Amygdala (tissue), 56 donors: ENCODE results near the gene CUX1.
"Not testable (repeated sequence)": the region's sequence is repeated elsewhere in the genome, so short reads cannot be mapped to it uniquely, and the experiment has no call there.

Source experiments
- DNase-seq, 56 donors: peaks; one replicate each; lab custom pipeline; 2025; lab: John Stamatoyannopoulos, UW

Gene CUX1

GRCh38 chr7:102024769-102025391 lies 207.5 kb downstream of the CUX1 start:
- no peak for DNase-seq

DNA sequence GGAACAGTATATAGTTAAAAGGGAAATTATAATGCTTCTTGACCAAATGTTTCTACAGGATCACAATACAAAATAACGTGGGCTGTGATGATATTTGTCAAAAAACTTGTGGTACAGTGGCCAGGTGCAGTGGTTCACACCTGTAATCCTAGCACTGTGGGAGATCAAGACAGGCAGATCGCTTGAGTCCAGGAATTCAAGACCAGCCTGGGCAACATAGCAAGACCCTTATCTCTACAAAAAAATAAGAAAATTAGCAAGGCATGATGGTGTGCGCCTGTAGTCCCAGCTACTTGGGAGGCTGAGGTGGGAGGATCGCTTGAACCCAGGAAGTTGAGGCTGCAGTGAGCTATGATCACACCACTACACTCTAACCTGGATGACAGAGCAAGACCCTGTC lies 208.4 kb downstream of the CUX1 start:
- not testable (repeated sequence) for DNase-seq

DNA sequence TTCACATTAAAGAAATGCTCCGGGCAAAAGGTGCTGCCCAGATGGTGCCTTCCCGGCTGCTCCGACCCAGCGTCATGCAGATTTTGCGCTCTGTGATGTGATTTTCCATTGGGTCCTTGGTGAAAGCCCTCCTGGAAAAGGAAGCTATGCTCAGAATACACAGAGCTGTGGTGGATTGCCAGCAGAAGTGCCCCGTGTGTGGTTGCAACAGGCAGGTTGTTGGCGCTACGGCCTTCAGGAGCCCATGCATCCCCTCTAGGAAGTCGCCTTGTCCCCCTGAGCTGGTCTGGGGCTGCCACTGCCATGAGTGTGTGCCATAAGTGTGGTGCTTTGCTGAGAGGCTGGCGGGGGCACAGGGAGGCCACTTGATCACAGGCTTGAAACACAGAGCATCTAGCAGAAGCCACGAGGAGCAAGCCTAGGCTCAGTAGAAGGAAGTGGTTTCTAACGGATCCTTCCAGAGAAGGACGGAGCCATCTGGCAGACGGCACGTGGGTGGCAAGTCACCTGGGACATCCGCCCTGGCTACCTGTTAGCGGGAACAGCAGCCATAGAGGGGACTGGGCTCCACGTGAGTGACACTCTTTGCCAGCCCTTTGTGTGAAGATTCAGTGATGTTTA lies 210.9 kb downstream of the CUX1 start:
- no peak for DNase-seq

DNA sequence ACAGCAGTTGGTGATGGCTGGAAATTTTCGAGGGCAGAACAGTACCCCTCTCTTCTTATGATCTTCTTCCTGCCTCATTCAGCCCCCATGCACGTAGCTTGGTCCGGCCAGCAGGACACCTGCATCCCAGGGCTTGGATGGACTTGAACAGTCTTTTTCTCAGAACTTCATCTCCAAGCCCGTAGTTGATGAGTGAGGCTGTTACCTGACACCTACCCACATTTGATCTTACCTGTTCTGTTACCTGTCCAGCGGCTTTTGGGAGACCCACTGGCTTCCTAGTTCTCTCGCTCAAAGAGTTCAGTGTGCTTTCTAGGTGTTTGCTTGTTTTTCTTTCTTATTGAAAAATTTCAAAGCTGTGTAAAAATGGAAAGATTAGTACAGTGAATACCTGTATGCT lies 212.2 kb downstream of the CUX1 start:
- no peak for DNase-seq

- no peak for DNase-seq
Observed at GRCh38 chr7:102030696-102031095, 213.3 kb downstream of the CUX1 start.

GRCh38 chr7:102036958-102037357 lies 219.5 kb downstream of the CUX1 start:
- DNase-seq, result no peak

GRCh38 chr7:102039706-102040105 lies 222.3 kb downstream of the CUX1 start:
- DNase-seq, result no peak

- no peak for DNase-seq
Observed at GRCh38 chr7:102040569-102040968, 223.1 kb downstream of the CUX1 start.

DNA sequence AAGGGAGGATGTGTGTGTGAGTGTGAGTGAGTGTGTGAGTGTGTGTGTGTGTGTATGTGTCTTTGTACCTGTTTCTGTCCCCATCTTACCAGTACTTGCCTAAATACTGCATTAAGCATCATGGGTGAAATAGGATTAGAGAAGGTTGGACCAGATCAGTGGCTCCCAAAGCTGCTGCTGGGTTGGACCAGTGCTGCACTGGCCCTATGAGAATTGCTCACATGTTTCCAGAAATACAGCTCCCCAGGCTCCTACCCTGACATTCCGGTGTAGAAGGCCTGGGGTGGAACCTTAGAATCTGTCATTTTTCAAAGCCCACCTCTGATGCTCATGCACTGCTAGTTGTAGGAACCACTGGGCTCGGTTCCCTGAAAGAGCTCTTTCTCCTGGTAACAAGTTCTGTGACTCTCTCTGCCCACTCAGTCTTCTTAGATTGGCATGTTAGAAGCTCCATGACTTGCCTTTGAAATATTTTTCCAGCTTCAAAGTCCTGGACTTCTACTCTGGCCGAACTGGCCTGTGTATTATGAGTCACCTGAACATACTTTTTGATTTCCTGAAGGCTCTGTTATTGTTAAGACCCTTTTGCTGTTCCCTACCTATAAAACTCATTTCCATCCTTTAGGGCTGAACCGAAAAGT lies 224.7 kb downstream of the CUX1 start:
- DNase-seq, result no peak

GRCh38 chr7:102042796-102043195 lies 225.4 kb downstream of the CUX1 start:
- not testable (repeated sequence) for DNase-seq

GRCh38 chr7:102044641-102044983 lies 227.2 kb downstream of the CUX1 start:
- peak in 1 of 56 donors; percentile 9 for DNase-seq

DNA sequence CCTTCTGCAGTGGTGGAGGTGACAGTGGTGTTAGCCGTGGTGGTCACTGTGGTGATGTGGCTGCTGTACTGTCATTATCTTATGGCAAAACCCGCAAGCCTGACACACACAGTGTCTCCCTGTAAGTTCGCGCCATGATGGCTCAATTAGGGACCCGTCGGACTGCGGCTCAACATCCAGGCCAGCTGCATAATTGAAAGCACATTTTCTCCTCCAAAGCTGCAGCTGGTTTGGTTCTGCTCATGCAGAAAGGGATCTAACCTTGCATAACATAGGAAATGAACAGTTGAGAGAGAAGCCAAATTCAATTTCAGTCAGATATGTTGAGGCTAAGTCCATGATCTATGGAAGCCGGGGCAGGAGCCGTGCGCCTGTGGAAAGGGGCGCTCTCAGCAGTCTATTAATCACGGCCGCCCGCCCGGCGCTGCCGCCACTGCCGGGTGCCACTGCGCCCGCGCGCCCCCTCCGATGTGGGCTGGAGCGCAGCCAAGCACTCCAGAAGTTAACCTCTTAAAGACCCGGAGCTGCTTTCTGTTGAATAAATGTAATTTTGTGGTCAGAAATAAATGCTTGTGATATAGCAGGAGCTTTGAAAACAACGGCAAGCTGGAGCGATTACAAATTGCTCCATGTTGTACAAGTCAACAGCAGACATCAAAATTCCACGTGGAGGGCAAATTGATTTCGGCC lies 227.7 kb downstream of the CUX1 start:
- DNase-seq, result peak in 40 of 56 donors; percentile 3 to 70 (median 23)

DNA sequence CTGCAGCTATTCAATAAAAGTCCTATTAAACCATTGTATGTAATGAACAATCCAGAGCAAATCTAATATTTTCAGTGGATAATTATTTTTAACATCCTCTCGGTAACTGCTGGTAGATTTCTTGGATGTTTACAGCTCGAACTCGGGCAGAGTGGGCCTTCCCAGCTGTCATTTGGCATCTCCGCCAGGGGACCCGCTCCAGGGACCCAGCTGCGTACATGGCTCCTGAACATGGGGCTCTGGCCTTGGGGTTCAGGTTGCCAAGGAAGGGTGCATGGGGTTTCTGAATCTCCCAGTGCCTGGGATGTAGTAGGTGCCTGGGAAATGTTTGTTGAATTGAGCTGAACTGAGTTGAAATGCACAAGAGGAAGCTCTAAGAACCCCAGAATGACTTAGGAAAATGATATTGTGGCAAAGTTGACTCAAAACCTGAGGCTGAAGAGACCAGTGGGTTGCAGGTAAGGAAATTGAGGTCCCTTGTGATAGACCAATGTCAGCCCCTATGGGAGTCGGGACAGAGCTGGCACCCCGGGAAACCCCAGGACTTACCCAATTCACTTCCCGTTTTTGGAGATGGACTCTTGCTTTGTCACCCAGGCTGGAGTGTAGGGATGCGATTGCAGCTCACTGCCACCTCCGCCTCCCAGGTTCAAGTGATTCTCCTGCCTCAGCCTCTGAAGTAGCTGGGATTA lies 228.4 kb downstream of the CUX1 start:
- DNase-seq, result no peak

- DNase-seq, result no peak
Observed at GRCh38 chr7:102046373-102047117, 229.1 kb downstream of the CUX1 start.

DNA sequence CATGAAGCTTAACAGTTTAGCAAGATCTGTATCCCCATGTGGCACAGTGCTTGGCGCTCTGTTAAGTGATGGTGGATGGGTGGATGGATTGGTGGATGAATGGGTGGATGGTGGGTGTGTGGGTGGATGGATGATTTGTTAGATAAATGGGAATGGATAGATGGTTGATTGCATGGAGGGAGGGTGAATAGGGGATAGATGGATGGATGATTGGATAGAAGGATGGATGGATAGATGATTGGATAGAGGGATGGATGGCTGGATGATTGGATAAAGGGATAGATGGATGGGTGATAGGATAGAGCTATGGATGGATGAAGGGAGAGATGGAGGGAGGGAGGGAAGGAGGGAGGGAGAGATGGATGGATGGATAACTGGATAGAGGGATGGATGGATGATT lies 229.7 kb downstream of the CUX1 start:
- DNase-seq, result no peak

DNA sequence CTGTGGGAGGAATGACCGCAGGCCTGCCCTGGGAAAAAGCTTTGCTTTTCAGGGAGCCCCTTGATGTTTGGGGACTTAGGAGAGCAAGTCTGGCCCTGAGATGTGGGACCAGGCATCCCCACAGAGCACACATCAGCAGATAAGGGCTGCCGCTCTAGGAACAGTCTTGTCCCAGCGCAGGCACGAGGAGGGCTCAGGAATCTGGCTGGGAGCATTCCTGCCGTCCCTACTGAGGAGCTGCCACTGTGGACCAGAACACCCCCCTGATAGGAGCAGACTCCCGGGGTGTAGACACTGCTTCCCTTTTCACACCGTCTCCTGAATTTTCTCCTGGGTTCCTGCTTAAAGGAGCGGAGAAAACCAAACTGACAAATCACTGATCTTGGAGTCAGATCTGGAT lies 232.3 kb downstream of the CUX1 start:
- no peak for DNase-seq

DNA sequence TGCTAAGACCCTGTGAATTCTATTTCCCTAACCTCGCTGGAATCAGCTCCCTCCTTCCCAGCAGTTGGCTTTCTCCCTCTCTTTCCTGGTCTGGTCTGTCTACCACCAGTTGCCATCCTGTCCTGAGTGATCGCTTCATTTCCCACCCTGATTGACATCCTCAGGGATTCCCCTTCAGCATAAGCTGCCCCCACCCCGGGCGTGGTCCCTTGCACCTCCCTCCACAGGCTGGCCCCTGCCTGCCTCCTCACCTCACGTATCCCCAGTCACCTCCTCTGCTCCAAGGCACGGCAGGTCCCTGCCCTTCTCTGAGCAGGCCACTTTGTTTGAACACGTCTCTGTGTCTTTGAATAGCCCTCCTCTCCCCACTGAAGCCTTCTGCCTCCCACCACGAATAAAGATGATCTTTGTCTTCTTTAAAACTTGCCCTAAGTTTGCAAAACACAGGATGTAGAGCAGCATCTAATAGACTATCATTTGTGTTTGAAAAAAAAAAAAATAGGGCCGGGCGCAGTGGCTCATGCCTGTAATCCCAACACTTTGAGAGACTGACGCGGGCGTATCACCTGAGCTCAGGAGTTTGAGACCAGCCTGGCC lies 233.5 kb downstream of the CUX1 start:
- no peak for DNase-seq

GRCh38 chr7:102051736-102052135 lies 234.3 kb downstream of the CUX1 start:
- not testable (repeated sequence) for DNase-seq

- DNase-seq, result no peak
Observed at GRCh38 chr7:102054158-102054557, 236.7 kb downstream of the CUX1 start.
